Measurements from ENCODE around the gene EID2B. TPM values are rescaled to one million over a fixed set of nuclear protein-coding genes. Genes with fewer than 3 reads are reported as not detected.

Gene EID2B
- total RNA-seq, 1 experiment from 2014 or later = 3.5 TPM

DNA sequence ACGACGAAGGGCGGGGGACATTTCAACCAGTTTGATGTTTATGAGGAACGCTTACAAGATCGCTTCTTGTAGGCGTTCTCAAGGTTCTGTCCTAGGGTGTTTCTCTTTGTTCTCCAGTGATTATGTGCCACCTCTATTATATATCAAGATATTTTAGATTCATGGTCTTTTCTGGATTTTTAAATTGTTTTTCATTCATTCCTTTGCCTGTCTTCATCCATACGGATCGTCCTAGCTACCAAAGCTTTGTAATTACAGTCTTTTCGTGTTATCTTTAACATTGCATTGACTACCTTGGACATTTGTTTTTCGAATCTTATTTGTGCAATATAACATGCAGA lies 7.7 kb upstream of the EID2B start:
- TF ChIP-seq EZH2 (IDR thresholded peaks at IDR 0.05; ENCODE audit: low read length, unreplicated experiment) (no peak), CTCF (conservative IDR thresholded peaks at IDR 0.05; ENCODE audit: low read depth, low read length) (peak; percentile 65; the same call in 1 of the 2 replicates)
- no peaks in the 10 kb centered on the region for H3K9me2 ChIP-seq (replicated peaks; ENCODE audit: low read length)
- no peak overlapping the region for H3K9ac ChIP-seq (ENCODE audit: low read length)
- H3K36me3 ChIP-seq (ENCODE audit: low read depth, low read length) = no peaks in the 10 kb centered on the region
- no peak overlapping the region for H3K27ac ChIP-seq (ENCODE audit: low read length)
- ATAC-seq = no peak; the same call in 1 of the 2 replicates
- H3K9me3 ChIP-seq (ENCODE audit: low read length) = no peaks in the 10 kb centered on the region
- H3F3A ChIP-seq (ENCODE audit: low read length, unreplicated experiment) = no peaks in the 10 kb centered on the region
- H3K4me1 ChIP-seq (ENCODE audit: insufficient read depth, low read length) = peaks cover 15% of the 10 kb centered on the region
- H4K20me1 ChIP-seq (ENCODE audit: low read length) = no peaks in the 10 kb centered on the region
- peak overlapping the region; percentile 87 for H3K4me3 ChIP-seq (ENCODE audit: low read length)
- H3K79me2 ChIP-seq (ENCODE audit: low read length) = peaks cover 17% of the 10 kb centered on the region
- peak; percentile 5 for DNase-seq
- peak overlapping the region; percentile 73 for H2AFZ ChIP-seq (ENCODE audit: low read length)
- CTCF ChIA-PET = interaction anchor here (0.5 kb wide), 1 partner anchor 41 kb away, joined by 4 read pairs; the partner anchor contains the start of gene DLL3
- POLR2A ChIA-PET (ENCODE audit: unreplicated experiment) = no interaction called here
- intact Hi-C loops (cut with micrococcal nuclease) = no loop called here
- no peaks in the 10 kb centered on the region for H3K27me3 ChIP-seq (ENCODE audit: low read length)
- no TSS peak for BruUV-seq (replicated peaks)
- H3K4me2 ChIP-seq (ENCODE audit: low read length) = peak overlapping the region; percentile 94

GRCh38 chr19:39539518-39540332 lies 7.1 kb upstream of the EID2B start, which contains the start of gene EID2:
Gene EID2, minus strand, starts transcription at chr19:39540161. Its CDS starts 82 bp downstream, at chr19:39540079.
- no peaks in the 10 kb centered on the region for H3K9me3 ChIP-seq (ENCODE audit: low read length)
- intact Hi-C loops (cut with micrococcal nuclease) = loop anchor here (10.0 kb wide), 1 partner anchor 65 kb away; no protein-coding TSS in a partner anchor
- no TSS peak for BruUV-seq (replicated peaks)
- ATAC-seq (peak; percentile 94), DNase-seq (peak; percentile 90)
- no peak within 1 kb of the TSS for H3K27ac ChIP-seq (ENCODE audit: low read length)
- ChIA-PET POLR2A (ENCODE audit: unreplicated experiment) (no interaction called here), CTCF (interaction anchor here (0.5 kb wide), 1 partner anchor 41 kb away, joined by 4 read pairs; the partner anchor contains the start of gene DLL3)
- peak within 1 kb of the TSS; percentile 73 for H2AFZ ChIP-seq (ENCODE audit: low read length)
- peak within 1 kb of the TSS; percentile 94 for H3K4me2 ChIP-seq (ENCODE audit: low read length)
- H3K4me1 ChIP-seq (ENCODE audit: insufficient read depth, low read length) = peaks cover 15% of the 10 kb centered on the region
- peaks cover 17% of the 10 kb centered on the region for H3K79me2 ChIP-seq (ENCODE audit: low read length)
- peak within 1 kb of the TSS; percentile 58 for H3K9ac ChIP-seq (ENCODE audit: low read length)
- peak within 1 kb of the TSS; percentile 87 for H3K4me3 ChIP-seq (ENCODE audit: low read length)
- TF ChIP-seq CTCF (conservative IDR thresholded peaks at IDR 0.05; ENCODE audit: low read depth, low read length) (no peak; the same call in 1 of the 2 replicates), EZH2 (IDR thresholded peaks at IDR 0.05; ENCODE audit: low read length, unreplicated experiment) (no peak)
- H3K27me3 ChIP-seq (ENCODE audit: low read length) = no peaks in the 10 kb centered on the region
- H3F3A ChIP-seq (ENCODE audit: low read length, unreplicated experiment) = no peaks in the 10 kb centered on the region
- no peaks in the 10 kb centered on the region for H3K36me3 ChIP-seq (ENCODE audit: low read depth, low read length)
- no peaks in the 10 kb centered on the region for H4K20me1 ChIP-seq (ENCODE audit: low read length)
- H3K9me2 ChIP-seq (replicated peaks; ENCODE audit: low read length) = no peaks in the 10 kb centered on the region

- Histone ChIP-seq H3K36me3 (ENCODE audit: low read depth, low read length) (no peaks in the 10 kb centered on the region), H3K4me2 (ENCODE audit: low read length) (peak overlapping the region; percentile 94), H3K27ac (ENCODE audit: low read length) (no peak overlapping the region), H3K4me3 (ENCODE audit: low read length) (peak overlapping the region; percentile 87), H3K4me1 (ENCODE audit: insufficient read depth, low read length) (peaks cover 15% of the 10 kb centered on the region), H3K79me2 (ENCODE audit: low read length) (peaks cover 17% of the 10 kb centered on the region), H3K9me3 (ENCODE audit: low read length) (no peaks in the 10 kb centered on the region), H4K20me1 (ENCODE audit: low read length) (no peaks in the 10 kb centered on the region), H3K27me3 (ENCODE audit: low read length) (no peaks in the 10 kb centered on the region), H3F3A (ENCODE audit: low read length, unreplicated experiment) (no peaks in the 10 kb centered on the region), H3K9ac (ENCODE audit: low read length) (peak overlapping the region; percentile 58), H3K9me2 (replicated peaks; ENCODE audit: low read length) (no peaks in the 10 kb centered on the region), H2AFZ (ENCODE audit: low read length) (peak overlapping the region; percentile 73)
- intact Hi-C loops (cut with micrococcal nuclease) = loop anchor here (10.0 kb wide), 1 partner anchor 64 kb away; no protein-coding TSS in a partner anchor
- DNase-seq = peak; percentile 34
- TF ChIP-seq EZH2 (IDR thresholded peaks at IDR 0.05; ENCODE audit: low read length, unreplicated experiment) (no peak), EZH2phosphoT487 (IDR thresholded peaks at IDR 0.05; ENCODE audit: borderline replicate concordance, low read length) (no peak), CTCF (conservative IDR thresholded peaks at IDR 0.05; ENCODE audit: low read depth, low read length) (no peak)
- peak; percentile 7; the same call in 1 of the 2 replicates for ATAC-seq
- ChIA-PET CTCF (no interaction called here), POLR2A (ENCODE audit: unreplicated experiment) (no interaction called here)
- BruUV-seq (replicated peaks) = TSS peak; percentile 77
These were observed 6.5 kb upstream of the EID2B start for GRCh38 chr19:39539165-39539517.
